Stomach (tissue), 9 donors: ENCODE data around the gene CDK15. TPM values are rescaled to one million over a fixed set of nuclear protein-coding genes. Genes with fewer than 3 reads are reported as not detected.
"Not testable (repeated sequence)": the region's sequence is repeated elsewhere in the genome, so short reads cannot be mapped to it uniquely, and the experiment has no call there.

Experiments used
- DNase-seq, 2 donors: peaks; one replicate each; pipeline versions ENCODE4 v3.0.0 to v3.0.0-alpha.2; 2013 to 2019
- H3K27ac ChIP-seq, 5 donors: fragments of 200-600 bp in 4 of 5; sonication (generic) in 4 of 5; one replicate each; pipeline ENCODE4 v1.5.1; 2013 to 2019; ENCODE audit warnings: mild to moderate bottlenecking in 1 of 5, moderate library complexity in 1 of 5
- H3K27me3 ChIP-seq, 3 donors: fragments of 200-600 bp; sonication (generic); one replicate each; pipeline ENCODE4 v1.5.1; 2017 to 2019; ENCODE audit warnings: mixed run types in 1 of 3
- H3K36me3 ChIP-seq, 4 donors: fragments of 200-600 bp; sonication (generic); 1 replicate in 3 of 4; 2 replicates in 1 of 4; pipeline ENCODE4 v1.5.1; 2016 to 2019
- H3K4me1 ChIP-seq, 4 donors: fragments of 200-600 bp; sonication (generic); one replicate each; pipeline ENCODE4 v1.5.1; 2016 to 2019
- H3K4me3 ChIP-seq, 4 donors: fragments of 200-600 bp; sonication (generic) in 3 of 4; one replicate each; pipeline ENCODE4 v1.5.1; 2016 to 2019; ENCODE audit warnings: mild to moderate bottlenecking in 1 of 4
- H3K9me3 ChIP-seq, 4 donors: fragments of 200-600 bp; sonication (generic); one replicate each; pipeline ENCODE4 v1.5.1; 2016 to 2019
- CTCF ChIP-seq, 7 experiments: fragments of 450-650 bp in 4 of 7; fragments of 200-600 bp in 3 of 7; sonication (generic) in 3 of 7; IDR thresholded peaks; one replicate each; pipeline ENCODE4 v1.5.1; 2016 to 2019; ENCODE audit warnings: antibody characterized with exemption in 7 of 7, control low read depth in 2 of 7, mild to moderate bottlenecking in 1 of 7
- EP300 ChIP-seq: sonication (generic); formaldehyde crosslinking; IDR thresholded peaks from one replicate; pipeline ENCODE4 v1.6.1; 2017; ENCODE audit warnings: antibody characterized with exemption
- POLR2A ChIP-seq, 4 donors: fragments of 450-650 bp; IDR thresholded peaks; one replicate each; pipeline ENCODE4 v1.6.1; 2016; ENCODE audit warnings: antibody characterized with exemption in 4 of 4, control low read depth in 2 of 4, mild to moderate bottlenecking in 1 of 4, moderate library complexity in 1 of 4
- POLR2AphosphoS5 ChIP-seq, 3 donors: sonication (generic); formaldehyde crosslinking; IDR thresholded peaks; one replicate each; pipeline ENCODE4 v1.6.1; 2016; ENCODE audit warnings: antibody characterized with exemption in 3 of 3
- WGBS, 5 donors: extraction: QIAGEN DNeasy Blood & Tissue Kit in 3 of 5; methylation state at CpG; one replicate each; pipeline versions ENCODE4 v1.1.5 to v1.1.7; 2013 to 2018; 5-methylcytosine and 5-hydroxymethylcytosine counted together
- intact Hi-C: fragments of 100-400 bp; cut with DNase I; formaldehyde crosslinking; loops from one replicate; pipeline ENCODE4 v1.15.1; 2023; ENCODE audit warnings: low total_unique reads
- polyA plus RNA-seq, 3 donors: library from polyadenylated mRNA; stranded (reverse); fragments of 200-250 nt; gene quantifications; one replicate each; pipeline ENCODE4 v1.2.3, GENCODE V29; 2013
- total RNA-seq, 5 donors: library from RNA; depleted of rRNA; stranded (reverse); fragments of >200 nt; gene quantifications; one replicate each; pipeline versions ENCODE4 v1.1.0 to v1.2.3, GENCODE V29; 2014 to 2016
- donor health status: healthy with polysubstance abuse.
- donor health status: Bipolar disorder and iron deficiency.
- donor health status: healthy.

CDK15 gene
- total and polyA plus RNA-seq, 8 donors, result 0.08 to 24.1 (median 3.2) TPM; not detected in 2

- peaks cover 14 to 73% (median 57%) of the 10 kb centered on the region in 4 donors for H3K36me3 ChIP-seq
- 88 to 95% (median 92%) methylated on average over 3 to 4 of the region's 4 CpGs for WGBS, 5 donors
- no peak overlapping the region for H3K4me3 ChIP-seq
These were observed 45.2 kb upstream of the CDK15 start for GRCh38 chr2:201761101-201761500.

GRCh38 chr2:201764469-201764868 is 41.9 kb upstream of the CDK15 start:
- H3K9me3 ChIP-seq, H3K27me3 ChIP-seq, H3K27ac ChIP-seq, DNase-seq, intact Hi-C loops, H3K4me3 ChIP-seq: not testable (repeated sequence)
- WGBS, 5 donors, result 95 to 98% (median 96%) methylated on average over 7 of the region's 7 CpGs
- H3K36me3 ChIP-seq, result peaks cover 9 to 67% (median 52%) of the 10 kb centered on the region in 4 donors
- peaks cover 0 to 16% (median 9%) of the 10 kb centered on the region in 4 donors for H3K4me1 ChIP-seq

More at GRCh38 chr2:201761101-201761500, 45.2 kb upstream of the CDK15 start:
- TF ChIP-seq EP300, result no peak
- no peak for TF ChIP-seq CTCF (IDR thresholded peaks at IDR 0.05)
- TF ChIP-seq POLR2AphosphoS5 (IDR thresholded peaks at IDR 0.05), result no peak
- TF ChIP-seq POLR2A (IDR thresholded peaks at IDR 0.05), result no peak
- H3K4me1 ChIP-seq, result peaks cover 0 to 22% (median 0%) of the 10 kb centered on the region in 4 donors
- no peak for DNase-seq
- no peak overlapping the region for H3K27ac ChIP-seq
- intact Hi-C loops, result no loop called here
- no peaks in the 10 kb centered on the region for H3K9me3 ChIP-seq
- no peaks in the 10 kb centered on the region for H3K27me3 ChIP-seq

GRCh38 chr2:201765799-201766198 is 40.5 kb upstream of the CDK15 start:
- DNase-seq, result no peak
- Histone ChIP-seq H3K4me3 (no peak overlapping the region), H3K27ac (no peak overlapping the region), H3K36me3 (peaks cover 8 to 56% (median 40%) of the 10 kb centered on the region in 4 donors), H3K4me1 (peaks cover 0 to 25% (median 14%) of the 10 kb centered on the region in 4 donors), H3K27me3 (no peaks in the 10 kb centered on the region), H3K9me3 (no peaks in the 10 kb centered on the region)
- TF ChIP-seq POLR2A (IDR thresholded peaks at IDR 0.05), result no peak
- TF ChIP-seq CTCF (IDR thresholded peaks at IDR 0.05), result no peak
- no peak for TF ChIP-seq EP300
- no peak for TF ChIP-seq POLR2AphosphoS5 (IDR thresholded peaks at IDR 0.05)
- intact Hi-C loops, result no loop called here

GRCh38 chr2:201768918-201769317 is 37.4 kb upstream of the CDK15 start:
- intact Hi-C loops, result no loop called here
- H3K9me3 ChIP-seq, result no peaks in the 10 kb centered on the region
- peaks cover 0 to 32% (median 14%) of the 10 kb centered on the region in 4 donors for H3K4me1 ChIP-seq
- TF ChIP-seq POLR2AphosphoS5 (IDR thresholded peaks at IDR 0.05) (no peak), POLR2A (IDR thresholded peaks at IDR 0.05) (no peak), CTCF (IDR thresholded peaks at IDR 0.05) (no peak), EP300 (no peak)
- no peak overlapping the region for H3K4me3 ChIP-seq
- WGBS, 5 donors, result 66 to 87% (median 74%) methylated on average over 1 of the region's 1 CpG
- no peaks in the 10 kb centered on the region for H3K27me3 ChIP-seq
- H3K27ac ChIP-seq, result no peak overlapping the region
- DNase-seq, result no peak
- H3K36me3 ChIP-seq, result peaks cover 0 to 32% (median 16%) of the 10 kb centered on the region in 4 donors

- H3K36me3 ChIP-seq, result peaks cover 0 to 23% (median 14%) of the 10 kb centered on the region in 4 donors
- H3K9me3 ChIP-seq, result no peaks in the 10 kb centered on the region
- 37 to 61% (median 53%) methylated on average over 4 of the region's 4 CpGs for WGBS, 5 donors
- H3K4me1 ChIP-seq, result peaks cover 0 to 34% (median 14%) of the 10 kb centered on the region in 4 donors
- no peak overlapping the region for H3K27ac ChIP-seq
- TF ChIP-seq EP300 (no peak), CTCF (IDR thresholded peaks at IDR 0.05) (no peak), POLR2AphosphoS5 (IDR thresholded peaks at IDR 0.05) (no peak), POLR2A (IDR thresholded peaks at IDR 0.05) (no peak)
- DNase-seq, result no peak
- no peak overlapping the region for H3K4me3 ChIP-seq
- H3K27me3 ChIP-seq, result no peaks in the 10 kb centered on the region
- intact Hi-C loops, result no loop called here
These were observed 36.5 kb upstream of the CDK15 start for GRCh38 chr2:201769666-201770373.
